Measurements from ENCODE around the gene DNM1L. TPM values are rescaled to one million over a fixed set of nuclear protein-coding genes. Genes with fewer than 3 reads are reported as not detected.

Gene DNM1L
- total and polyA plus RNA-seq, 10 of the 15 experiments (the other 5 are each of a cell fraction or from before 2014, with no cell fraction given), result 23.1 to 201 (median 63.9) TPM

DNA sequence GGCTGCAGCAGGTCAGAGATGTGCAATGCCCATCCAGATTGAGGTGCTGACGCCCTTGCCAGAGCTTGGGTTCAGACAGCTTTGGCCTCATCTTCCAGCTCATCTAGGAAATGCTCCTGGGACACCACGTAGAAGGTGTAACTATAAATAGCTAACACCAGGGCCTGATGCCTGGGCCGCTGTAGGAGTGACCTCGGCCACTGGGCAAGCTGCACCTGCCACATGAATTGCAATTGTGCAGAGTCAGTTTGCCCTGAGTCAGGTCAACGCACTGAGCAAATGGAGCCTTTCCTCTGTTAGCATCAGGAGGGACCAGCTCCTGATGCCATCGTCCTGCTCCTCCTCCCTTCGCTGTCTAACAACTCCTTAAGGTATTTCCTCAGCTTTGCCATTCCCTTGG, 17.4 kb upstream of the DNM1L start:
- H3K36me3 ChIP-seq (ENCODE audit: control insufficient read depth in 2 of 2, insufficient read depth in 2 of 2, low read length in 1 of 2), result no peaks in the 10 kb centered on the region
- H3K9me3 ChIP-seq (replicated peaks; ENCODE audit: control insufficient read depth, insufficient read depth, low read length), result no peaks in the 10 kb centered on the region
- no peak overlapping the region for H3K27ac ChIP-seq (ENCODE audit: control insufficient read depth, insufficient read depth)
- CTCF ChIA-PET, result interaction anchor here (0.7 to 4.5 kb wide), 3 partner anchors 10 to 228 kb away, joined by 3 to 27 read pairs (median 7); no protein-coding TSS in a partner anchor
- intact Hi-C loops (cut with micrococcal nuclease; ENCODE audit: unreplicated experiment) (no loop called here), in situ Hi-C loops (cut with MboI) (no loop called here)
- no peaks in the 10 kb centered on the region for H3K4me1 ChIP-seq (ENCODE audit: control insufficient read depth, insufficient read depth, low read length)
- RAD21 ChIA-PET (ENCODE audit: unreplicated experiment), result no interaction called here
- ATAC-seq (no peak), DNase-seq (ENCODE audit: low read depth, low spot score) (no peak), FAIRE-seq (no peak)
- H3K9ac ChIP-seq (ENCODE audit: control insufficient read depth, insufficient read depth, low read length), result no peak overlapping the region
- no peak overlapping the region for H3K4me3 ChIP-seq
- H2AFZ ChIP-seq (ENCODE audit: control insufficient read depth, low read depth, low read length), result no peak overlapping the region
- TF ChIP-seq EP300 (IDR thresholded peaks at IDR 0.05; ENCODE audit: borderline replicate concordance in 1 of 2, control insufficient read depth in 1 of 2, low read depth in 2 of 2, low read length in 2 of 2), result no peak
- TF ChIP-seq HDAC2 (IDR thresholded peaks at IDR 0.05), result no peak
- TF ChIP-seq, protein P1, sequence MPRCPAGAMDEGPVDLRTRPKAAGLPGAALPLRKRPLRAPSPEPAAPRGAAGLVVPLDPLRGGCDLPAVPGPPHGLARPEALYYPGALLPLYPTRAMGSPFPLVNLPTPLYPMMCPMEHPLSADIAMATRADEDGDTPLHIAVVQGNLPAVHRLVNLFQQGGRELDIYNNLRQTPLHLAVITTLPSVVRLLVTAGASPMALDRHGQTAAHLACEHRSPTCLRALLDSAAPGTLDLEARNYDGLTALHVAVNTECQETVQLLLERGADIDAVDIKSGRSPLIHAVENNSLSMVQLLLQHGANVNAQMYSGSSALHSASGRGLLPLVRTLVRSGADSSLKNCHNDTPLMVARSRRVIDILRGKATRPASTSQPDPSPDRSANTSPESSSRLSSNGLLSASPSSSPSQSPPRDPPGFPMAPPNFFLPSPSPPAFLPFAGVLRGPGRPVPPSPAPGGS (IDR thresholded peaks at IDR 0.05; ENCODE audit: borderline replicate concordance, insufficient read depth, low read depth, low read length, poor library complexity, severe bottlenecking), result no peak
- no peak for TF ChIP-seq CEBPB (IDR thresholded peaks at IDR 0.05; ENCODE audit: borderline replicate concordance in 1 of 2, low read depth in 2 of 2, low read length in 2 of 2)
- TF ChIP-seq, protein P2, sequence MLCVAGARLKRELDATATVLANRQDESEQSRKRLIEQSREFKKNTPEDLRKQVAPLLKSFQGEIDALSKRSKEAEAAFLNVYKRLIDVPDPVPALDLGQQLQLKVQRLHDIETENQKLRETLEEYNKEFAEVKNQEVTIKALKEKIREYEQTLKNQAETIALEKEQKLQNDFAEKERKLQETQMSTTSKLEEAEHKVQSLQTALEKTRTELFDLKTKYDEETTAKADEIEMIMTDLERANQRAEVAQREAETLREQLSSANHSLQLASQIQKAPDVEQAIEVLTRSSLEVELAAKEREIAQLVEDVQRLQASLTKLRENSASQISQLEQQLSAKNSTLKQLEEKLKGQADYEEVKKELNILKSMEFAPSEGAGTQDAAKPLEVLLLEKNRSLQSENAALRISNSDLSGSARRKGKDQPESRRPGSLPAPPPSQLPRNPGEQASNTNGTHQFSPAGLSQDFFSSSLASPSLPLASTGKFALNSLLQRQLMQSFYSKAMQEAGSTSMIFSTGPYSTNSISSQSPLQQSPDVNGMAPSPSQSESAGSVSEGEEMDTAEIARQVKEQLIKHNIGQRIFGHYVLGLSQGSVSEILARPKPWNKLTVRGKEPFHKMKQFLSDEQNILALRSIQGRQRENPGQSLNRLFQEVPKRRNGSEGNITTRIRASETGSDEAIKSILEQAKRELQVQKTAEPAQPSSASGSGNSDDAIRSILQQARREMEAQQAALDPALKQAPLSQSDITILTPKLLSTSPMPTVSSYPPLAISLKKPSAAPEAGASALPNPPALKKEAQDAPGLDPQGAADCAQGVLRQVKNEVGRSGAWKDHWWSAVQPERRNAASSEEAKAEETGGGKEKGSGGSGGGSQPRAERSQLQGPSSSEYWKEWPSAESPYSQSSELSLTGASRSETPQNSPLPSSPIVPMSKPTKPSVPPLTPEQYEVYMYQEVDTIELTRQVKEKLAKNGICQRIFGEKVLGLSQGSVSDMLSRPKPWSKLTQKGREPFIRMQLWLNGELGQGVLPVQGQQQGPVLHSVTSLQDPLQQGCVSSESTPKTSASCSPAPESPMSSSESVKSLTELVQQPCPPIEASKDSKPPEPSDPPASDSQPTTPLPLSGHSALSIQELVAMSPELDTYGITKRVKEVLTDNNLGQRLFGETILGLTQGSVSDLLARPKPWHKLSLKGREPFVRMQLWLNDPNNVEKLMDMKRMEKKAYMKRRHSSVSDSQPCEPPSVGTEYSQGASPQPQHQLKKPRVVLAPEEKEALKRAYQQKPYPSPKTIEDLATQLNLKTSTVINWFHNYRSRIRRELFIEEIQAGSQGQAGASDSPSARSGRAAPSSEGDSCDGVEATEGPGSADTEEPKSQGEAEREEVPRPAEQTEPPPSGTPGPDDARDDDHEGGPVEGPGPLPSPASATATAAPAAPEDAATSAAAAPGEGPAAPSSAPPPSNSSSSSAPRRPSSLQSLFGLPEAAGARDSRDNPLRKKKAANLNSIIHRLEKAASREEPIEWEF (IDR thresholded peaks at IDR 0.05; ENCODE audit: insufficient replicate concordance, low read depth, low read length), result no peak
- TF ChIP-seq RB1 (IDR thresholded peaks at IDR 0.05; ENCODE audit: borderline replicate concordance), result no peak
- no peak for TF ChIP-seq SUZ12 (IDR thresholded peaks at IDR 0.05; ENCODE audit: unreplicated experiment)
- TF ChIP-seq TAF1 (IDR thresholded peaks at IDR 0.05; ENCODE audit: borderline replicate concordance, low read depth, low read length), result no peak
- TF ChIP-seq ZSCAN29 (IDR thresholded peaks at IDR 0.05), result no peak
- TF ChIP-seq ZNF207 (IDR thresholded peaks at IDR 0.05; ENCODE audit: borderline replicate concordance), result no peak
- no peak for TF ChIP-seq FOXK2 (IDR thresholded peaks at IDR 0.05)
- no peak overlapping the region for H3K4me2 ChIP-seq (ENCODE audit: control insufficient read depth, insufficient read depth)
- BruUV-seq (replicated peaks), result no TSS peak
- no peaks in the 10 kb centered on the region for H3K79me2 ChIP-seq (ENCODE audit: control insufficient read depth, insufficient read depth, low read length)
- SMC1A ChIA-PET (ENCODE audit: uncharacterized antibody, unreplicated experiment), result no interaction called here
- no peaks in the 10 kb centered on the region for H4K20me1 ChIP-seq (ENCODE audit: control insufficient read depth, insufficient read depth)
- POLR2A ChIA-PET, result no interaction called here
- H3K27me3 ChIP-seq (replicated peaks in 1 of 2; ENCODE audit: control insufficient read depth in 2 of 2, insufficient read depth in 2 of 2, low read length in 1 of 2), result no peaks in the 10 kb centered on the region
- 55% methylated on average over 7 of the region's 7 CpGs for WGBS (ENCODE audit: insufficient coverage, insufficient replicate concordance, low lambda C conversion rate, missing lambda C conversion rate)

Measured in GM12878 (cell line).